ENCODE data around the gene ELFN2.
A peak's percentile ranks its signal among the peaks of the same experiment; 100 is the strongest.

ELFN2 gene

GRCh38 chr22:37430941-37431340 is 3.7 kb upstream of the ELFN2 start:
- no peak overlapping the region for H3K4me3 ChIP-seq (ENCODE audit: low read length)
- no peak for DNase-seq (ENCODE audit: low read depth, low spot score)

- no peak overlapping the region for H3K4me3 ChIP-seq (ENCODE audit: low read length)
- peak; percentile 36 for DNase-seq (ENCODE audit: low read depth, low spot score)
Measured at GRCh38 chr22:37428649-37429586, 1.6 kb upstream of the ELFN2 start.

- no peak for DNase-seq (ENCODE audit: low read depth, low spot score)
- no peak overlapping the region for H3K4me3 ChIP-seq (ENCODE audit: low read length)
Measured at GRCh38 chr22:37427711-37428635, 694 bp upstream of the ELFN2 start.

- DNase-seq (ENCODE audit: low read depth, low spot score) = no peak
- no peak overlapping the region for H3K4me3 ChIP-seq (ENCODE audit: low read length)
Measured at GRCh38 chr22:37426706-37427134, 559 bp downstream of the ELFN2 start.

- no peak overlapping the region for H3K4me3 ChIP-seq (ENCODE audit: low read length)
- peak; percentile 50 for DNase-seq (ENCODE audit: low read depth, low spot score)
Measured at GRCh38 chr22:37425800-37426705, 1.2 kb downstream of the ELFN2 start.

GRCh38 chr22:37425369-37425768 is 1.9 kb downstream of the ELFN2 start:
- no peak overlapping the region for H3K4me3 ChIP-seq (ENCODE audit: low read length)
- no peak for DNase-seq (ENCODE audit: low read depth, low spot score)

- H3K4me3 ChIP-seq (ENCODE audit: low read length) = no peak overlapping the region
- DNase-seq (ENCODE audit: low read depth, low spot score) = no peak
Measured at GRCh38 chr22:37423283-37423682, 4.0 kb downstream of the ELFN2 start.

GRCh38 chr22:37421468-37421877 is 5.8 kb downstream of the ELFN2 start:
- DNase-seq (ENCODE audit: low read depth, low spot score) = no peak
- H3K4me3 ChIP-seq (ENCODE audit: low read length) = no peak overlapping the region

- H3K4me3 ChIP-seq (ENCODE audit: low read length) = no peak overlapping the region
- no peak for DNase-seq (ENCODE audit: low read depth, low spot score)
Measured at GRCh38 chr22:37420686-37421467, 6.4 kb downstream of the ELFN2 start.

GRCh38 chr22:37419969-37420685 is 7.2 kb downstream of the ELFN2 start:
- DNase-seq (ENCODE audit: low read depth, low spot score) = no peak
- H3K4me3 ChIP-seq (ENCODE audit: low read length) = no peak overlapping the region

GRCh38 chr22:37419370-37419968 is 7.8 kb downstream of the ELFN2 start:
- no peak overlapping the region for H3K4me3 ChIP-seq (ENCODE audit: low read length)
- no peak for DNase-seq (ENCODE audit: low read depth, low spot score)

- no peak for DNase-seq (ENCODE audit: low read depth, low spot score)
- no peak overlapping the region for H3K4me3 ChIP-seq (ENCODE audit: low read length)
Measured at GRCh38 chr22:37418627-37419369, 8.5 kb downstream of the ELFN2 start.

GRCh38 chr22:37417677-37418348 is 9.5 kb downstream of the ELFN2 start:
- no peak for DNase-seq (ENCODE audit: low read depth, low spot score)
- H3K4me3 ChIP-seq (ENCODE audit: low read length) = no peak overlapping the region

GRCh38 chr22:37417264-37417663 is 10.0 kb downstream of the ELFN2 start:
- DNase-seq (ENCODE audit: low read depth, low spot score) = no peak
- H3K4me3 ChIP-seq (ENCODE audit: low read length) = no peak overlapping the region

- peak; percentile 40 for DNase-seq (ENCODE audit: low read depth, low spot score)
- no peak overlapping the region for H3K4me3 ChIP-seq (ENCODE audit: low read length)
Measured at GRCh38 chr22:37416827-37417226, 10.5 kb downstream of the ELFN2 start.

- DNase-seq (ENCODE audit: low read depth, low spot score) = no peak
- no peak overlapping the region for H3K4me3 ChIP-seq (ENCODE audit: low read length)
Measured at GRCh38 chr22:37416389-37416788, 10.9 kb downstream of the ELFN2 start.

Measured in Jurkat, Clone E6-1 (cell line).